T1000 (cell line): ENCODE measurements around the gene RB1.
"Not testable (repeated sequence)": the region's sequence is repeated elsewhere in the genome, so short reads cannot be mapped to it uniquely, and the experiment has no call there.

Experiments used
- DNase-seq: peaks from one replicate; lab custom pipeline; 2025; ENCODE audit warnings: mixed read lengths; lab: John Stamatoyannopoulos, UW

Gene RB1

GRCh38 chr13:48410199-48410598, 106.6 kb downstream of the RB1 start:
- no peak for DNase-seq

DNA sequence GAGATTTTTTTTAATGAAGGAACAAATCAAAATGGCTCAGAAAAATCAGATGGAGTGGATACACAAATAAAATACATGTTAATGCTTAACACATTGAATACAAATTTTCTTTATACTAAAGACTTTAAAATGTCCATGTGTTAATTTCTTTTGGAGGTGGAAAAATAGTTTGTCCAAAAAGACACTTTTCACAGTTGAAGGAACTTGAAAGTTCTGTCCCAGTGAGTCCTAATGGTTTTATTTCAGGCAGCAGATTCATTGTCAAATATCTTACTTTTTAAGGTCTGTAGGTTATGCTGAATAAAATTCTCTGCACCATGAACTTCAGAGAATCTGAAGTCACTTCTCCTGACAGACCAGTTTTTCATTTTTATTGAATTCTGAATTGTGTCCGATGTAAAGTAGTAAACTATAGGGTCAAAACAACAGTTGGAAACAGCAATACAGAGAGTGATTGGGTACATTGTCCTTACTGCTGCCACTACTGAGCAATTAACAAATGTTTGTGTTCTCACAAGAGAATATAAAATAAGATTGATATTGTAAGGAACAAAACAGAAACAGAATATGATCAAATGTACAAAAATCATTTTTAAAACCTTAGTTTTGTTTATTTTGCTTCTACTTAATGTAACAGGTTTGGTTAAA, 107.7 kb downstream of the RB1 start:
- DNase-seq, result no peak

DNA sequence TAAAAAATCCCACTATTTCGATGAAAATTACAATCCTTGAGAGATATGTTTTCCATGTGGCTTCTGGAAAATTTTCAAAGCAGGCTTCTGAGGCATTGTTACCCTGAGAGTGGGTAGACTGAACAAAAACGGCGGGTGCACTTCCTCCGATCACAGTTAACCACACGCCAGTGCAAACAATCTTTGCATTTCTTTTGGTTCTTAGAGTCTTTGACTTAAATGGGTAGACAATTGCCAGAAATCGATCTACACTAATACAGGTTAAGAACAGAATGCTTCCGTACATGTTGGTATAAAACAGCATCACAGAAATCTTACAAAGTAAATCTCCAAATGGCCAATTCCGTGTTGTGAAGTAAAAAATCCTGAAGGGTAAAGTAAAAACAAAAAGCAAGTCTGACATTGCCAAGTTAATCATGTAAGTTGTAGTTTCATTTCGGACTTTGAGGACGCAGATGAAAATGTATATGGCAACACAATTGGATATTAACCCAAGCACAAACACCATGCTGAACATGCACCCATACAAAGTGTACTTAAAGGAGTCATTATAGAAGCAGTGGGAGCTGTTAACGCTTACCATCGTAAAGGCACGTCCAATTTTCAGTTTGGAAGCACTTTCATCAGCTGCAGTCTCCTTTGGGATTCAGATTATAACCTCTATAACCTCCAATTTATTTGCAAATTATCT, 108.4 kb downstream of the RB1 start:
- no peak for DNase-seq

GRCh38 chr13:48412881-48413351, 109.4 kb downstream of the RB1 start, which contains the start of gene LPAR6:
TSS of gene LPAR6 (minus strand) at chr13:48413113. CDS start at chr13:48412423, 690 bp downstream.
- no peak for DNase-seq

DNA sequence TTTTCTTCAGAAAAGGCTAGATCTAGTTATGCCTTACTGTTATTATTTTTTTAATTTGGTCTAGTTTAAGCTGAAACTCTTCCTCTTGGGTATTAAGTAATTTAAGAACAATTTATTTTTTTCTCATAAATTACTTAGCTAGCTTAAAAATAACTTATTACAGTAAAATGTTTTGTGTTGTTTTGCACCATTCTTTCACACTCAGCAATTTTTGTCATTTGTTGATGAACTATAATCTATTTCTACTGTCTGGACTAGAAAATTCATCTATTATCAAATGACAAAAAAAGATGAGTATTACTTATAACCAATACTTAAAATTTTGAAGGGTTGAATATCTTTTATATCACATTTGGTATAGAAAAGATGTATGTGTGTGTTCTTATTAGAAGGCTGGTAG, 111.0 kb downstream of the RB1 start:
- no peak for DNase-seq

DNA sequence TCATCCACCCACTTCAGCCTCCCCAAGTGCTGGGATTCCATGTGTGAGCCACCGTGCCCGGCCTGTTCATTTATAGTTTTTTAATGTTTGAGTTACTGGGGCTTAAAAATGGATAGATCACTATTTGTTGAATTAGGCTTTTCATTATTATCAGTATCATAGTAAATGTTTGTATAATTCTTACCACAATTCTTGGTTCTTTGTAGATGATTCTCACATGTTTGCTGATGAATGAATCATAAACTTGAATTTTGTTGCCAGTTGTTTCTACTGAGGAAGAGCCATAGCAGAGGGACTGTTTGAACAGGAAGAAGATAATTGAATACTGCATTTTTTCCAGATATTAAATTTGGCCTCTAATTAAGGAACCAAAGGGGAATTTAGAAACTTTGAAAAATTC, 112.0 kb downstream of the RB1 start:
- no peak for DNase-seq

DNA sequence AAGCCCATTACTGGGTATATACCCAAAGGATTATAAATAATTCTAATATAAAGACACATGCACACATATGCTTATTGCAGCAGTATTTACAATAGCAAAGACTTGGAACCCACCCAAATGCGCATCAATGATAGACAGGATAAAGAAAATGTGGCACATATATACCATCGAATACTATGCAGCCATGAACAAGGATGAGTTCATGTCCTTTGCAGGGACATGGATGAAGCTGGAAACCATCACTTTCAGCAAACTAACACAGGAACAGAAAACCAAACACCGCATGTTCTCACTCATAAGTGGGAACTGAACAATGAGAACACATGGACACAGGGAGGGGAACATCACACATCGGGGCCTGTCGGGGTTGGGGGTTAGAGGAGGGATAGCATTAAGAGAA, 118.5 kb downstream of the RB1 start:
- DNase-seq, result not testable (repeated sequence)

GRCh38 chr13:48424212-48424611, 120.7 kb downstream of the RB1 start:
- no peak for DNase-seq

GRCh38 chr13:48426052-48426451, 122.5 kb downstream of the RB1 start:
- no peak for DNase-seq

DNA sequence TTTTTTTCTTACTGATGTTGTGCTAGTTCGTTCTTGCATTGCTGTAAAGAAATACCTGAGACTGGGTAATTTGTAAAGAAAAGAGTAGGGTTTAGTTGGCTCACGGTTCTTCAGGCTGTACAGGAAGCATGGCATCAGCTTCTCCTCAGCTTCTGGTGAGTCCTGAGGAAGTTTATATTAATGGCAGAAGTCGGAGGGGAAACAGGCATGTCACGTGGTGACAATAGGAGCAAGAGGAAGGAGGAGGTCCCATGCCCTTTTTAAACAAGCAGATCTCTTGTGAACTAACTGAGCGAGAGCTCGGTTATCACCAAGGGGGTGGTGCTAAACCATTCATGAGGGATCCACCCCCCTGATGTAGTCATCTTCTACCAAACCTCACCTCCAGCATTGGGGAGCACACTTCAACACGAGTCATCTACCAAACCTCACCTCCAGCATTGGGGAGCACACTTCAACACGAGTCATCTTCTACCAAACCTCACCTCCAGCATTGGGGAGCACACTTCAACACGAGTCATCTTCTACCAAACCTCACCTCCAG, 123.3 kb downstream of the RB1 start:
- not testable (repeated sequence) for DNase-seq

GRCh38 chr13:48429036-48429435, 125.5 kb downstream of the RB1 start:
- DNase-seq, result no peak

- no peak for DNase-seq
Observed at GRCh38 chr13:48429886-48430285, 126.3 kb downstream of the RB1 start.

DNA sequence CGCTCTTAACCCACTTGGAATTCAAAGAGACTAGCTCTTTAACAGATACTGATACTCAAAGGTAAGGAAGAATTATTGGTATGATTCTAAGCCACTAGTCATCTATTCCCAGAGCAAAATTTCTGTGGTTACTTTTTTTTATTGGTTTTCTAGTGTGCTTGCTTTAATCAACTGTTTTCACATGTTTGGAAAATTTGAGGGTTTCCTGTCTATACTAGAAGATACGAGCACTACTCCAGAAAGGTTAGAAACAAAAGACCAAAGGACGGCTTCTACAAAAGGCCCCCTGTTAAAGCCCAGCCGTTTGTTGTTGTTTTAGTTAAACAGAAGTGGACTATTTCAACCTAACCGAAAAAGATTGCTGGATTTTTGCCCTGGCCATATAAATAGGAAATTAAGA, 127.9 kb downstream of the RB1 start:
- no peak for DNase-seq

DNA sequence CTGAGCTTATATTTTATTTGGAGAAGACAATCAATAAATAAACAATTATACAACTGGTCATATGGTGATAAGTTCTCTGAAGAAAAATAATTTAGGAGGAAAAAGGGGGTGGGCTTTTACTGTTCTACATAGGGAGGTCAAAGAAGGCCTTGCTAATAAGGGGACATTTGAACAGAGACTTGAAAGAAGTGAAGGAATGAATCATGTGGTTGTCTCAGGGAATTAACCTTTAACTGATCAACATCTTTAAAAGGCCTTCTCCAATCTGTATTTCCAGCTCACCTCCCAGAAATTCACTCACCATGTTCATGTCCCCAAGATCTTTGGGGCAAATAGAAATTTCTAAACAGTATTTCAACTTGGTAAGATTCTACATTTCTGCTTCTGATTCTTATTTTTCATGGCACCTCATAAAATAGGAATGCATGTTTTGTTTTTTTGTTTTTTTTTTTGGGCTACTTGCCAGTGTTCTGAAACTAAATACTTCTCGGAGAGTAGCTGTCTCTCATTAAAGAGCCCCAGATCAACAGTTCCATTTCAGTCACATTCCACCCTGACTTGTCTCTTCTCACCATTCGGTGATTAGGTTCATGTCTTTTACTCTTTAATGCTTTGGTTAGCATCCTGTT, 128.6 kb downstream of the RB1 start:
- no peak for DNase-seq

DNA sequence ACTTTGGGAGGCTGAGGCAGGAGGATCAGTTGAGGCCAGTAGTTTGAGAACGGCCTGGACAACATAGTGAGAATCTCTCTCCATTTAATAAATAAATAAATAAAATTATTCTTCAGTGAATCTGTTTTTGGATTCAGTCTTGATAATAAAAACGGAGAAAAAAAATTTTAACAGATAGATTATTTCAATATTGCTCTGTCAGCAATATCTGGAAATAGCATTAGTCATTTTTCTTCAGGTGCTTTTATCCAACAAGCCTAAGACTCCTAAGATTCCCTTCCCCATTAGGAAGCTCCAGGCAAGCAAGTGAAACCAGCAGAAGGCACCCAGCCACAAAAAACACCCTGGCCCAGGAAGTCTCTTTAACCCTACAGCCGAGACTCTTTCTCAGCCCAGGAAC, 130.6 kb downstream of the RB1 start:
- DNase-seq, result no peak

- DNase-seq, result no peak
Observed at GRCh38 chr13:48436661-48437288, 133.2 kb downstream of the RB1 start.

GRCh38 chr13:48437371-48437770, 133.8 kb downstream of the RB1 start:
- no peak for DNase-seq

DNA sequence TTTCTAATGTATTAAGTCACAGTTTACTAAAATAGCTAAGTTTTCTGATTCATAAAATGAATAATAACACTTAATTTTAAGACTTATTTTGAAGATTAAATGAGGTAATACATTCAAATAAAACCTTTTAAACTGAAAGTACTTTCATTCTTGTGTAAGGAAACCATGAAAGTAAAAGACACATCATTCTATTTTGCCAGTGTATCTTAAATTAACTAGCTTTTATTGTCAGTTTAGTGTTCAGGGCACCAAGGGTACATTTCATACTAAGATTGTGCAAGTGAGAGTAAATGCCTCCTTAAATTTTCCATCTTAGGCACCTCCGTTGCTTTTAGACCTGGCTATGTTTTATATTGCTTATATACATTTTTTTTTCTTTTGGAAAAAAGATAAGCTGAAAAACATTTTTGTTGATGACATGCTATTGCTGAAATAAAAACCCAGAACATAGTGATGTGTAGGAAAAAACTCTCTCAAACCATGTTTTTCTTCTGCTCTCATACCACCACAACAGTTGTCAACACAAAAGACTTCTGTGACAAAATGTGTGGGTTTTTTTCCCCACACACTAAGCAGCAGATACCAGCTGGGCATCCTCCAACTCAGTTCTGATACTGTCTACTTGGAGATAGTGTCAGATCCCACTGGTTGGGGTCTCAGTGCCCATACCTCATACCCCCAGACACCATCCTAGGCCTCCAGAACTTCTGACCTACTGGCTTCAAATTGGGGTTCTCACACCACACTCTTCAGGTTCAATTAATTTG, 140.1 kb downstream of the RB1 start:
- DNase-seq, result no peak

DNA sequence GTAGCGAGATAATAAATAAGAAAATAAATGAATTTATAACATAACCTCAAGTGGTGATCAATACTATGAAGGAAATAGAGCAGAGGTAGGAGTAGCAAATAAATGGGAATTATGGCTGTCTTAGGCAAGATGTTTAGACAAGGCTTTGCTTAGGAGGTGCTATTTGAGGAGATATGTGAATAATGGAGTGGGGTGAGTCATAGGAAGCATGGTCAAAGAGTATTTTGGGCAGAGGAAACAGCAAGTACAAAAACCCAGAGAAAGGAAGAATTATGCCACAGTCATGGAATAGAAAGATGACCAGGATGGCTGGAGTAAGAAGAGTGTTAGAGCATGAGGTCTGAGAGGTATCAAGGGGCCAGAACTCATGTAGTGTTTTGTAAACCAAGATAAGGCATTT, 142.9 kb downstream of the RB1 start:
- DNase-seq, result no peak

- DNase-seq, result no peak
Observed at GRCh38 chr13:48448285-48448958, 144.9 kb downstream of the RB1 start.

- DNase-seq, result no peak
Observed at GRCh38 chr13:48448959-48449614, 145.5 kb downstream of the RB1 start.
